ENCODE data around the gene POP7. TPM values are rescaled to one million over a fixed set of nuclear protein-coding genes. Genes with fewer than 3 reads are reported as not detected.

Gene POP7
- polyA plus RNA-seq, 4 donors: 31.9 to 44.8 (median 40.9) TPM

GRCh38 chr7:100676501-100677306 is 29.2 kb upstream of the POP7 start:
- Histone ChIP-seq H3K36me3 (ENCODE audit: control insufficient read depth in 3 of 3, insufficient read depth in 2 of 3, low read depth in 1 of 3, low read length in 3 of 3) (peaks cover 5 to 58% (median 10%) of the 10 kb centered on the region in 3 donors), H3K27me3 (ENCODE audit: control insufficient read depth in 3 of 3, insufficient read depth in 3 of 3, low read length in 3 of 3) (peaks cover 0 to 4% (median 0%) of the 10 kb centered on the region in 3 donors), H3K4me3 (ENCODE audit: low read depth in 1 of 3, low read length in 3 of 3) (peak overlapping the region in 2 of 3 donors; percentile 98 to 100), H3K9me3 (ENCODE audit: control insufficient read depth in 2 of 2, insufficient read depth in 1 of 2, low read depth in 1 of 2, low read length in 1 of 2) (no peaks in the 10 kb centered on the region), H3K27ac (ENCODE audit: low read depth in 1 of 3, low read length in 2 of 3) (peak overlapping the region in 2 of 3 donors; percentile 19 to 40), H3K4me1 (ENCODE audit: control insufficient read depth in 3 of 3, insufficient read depth in 2 of 3, low read depth in 1 of 3, low read length in 2 of 3) (peaks cover 0 to 40% (median 0%) of the 10 kb centered on the region in 3 donors)
- WGBS, 3 donors: 81 to 87% (median 83%) methylated on average over 21 to 23 of the region's 23 CpGs
- DNase-seq (peak in 1 of 2 donors; percentile 11), FAIRE-seq (no peak)

DNA sequence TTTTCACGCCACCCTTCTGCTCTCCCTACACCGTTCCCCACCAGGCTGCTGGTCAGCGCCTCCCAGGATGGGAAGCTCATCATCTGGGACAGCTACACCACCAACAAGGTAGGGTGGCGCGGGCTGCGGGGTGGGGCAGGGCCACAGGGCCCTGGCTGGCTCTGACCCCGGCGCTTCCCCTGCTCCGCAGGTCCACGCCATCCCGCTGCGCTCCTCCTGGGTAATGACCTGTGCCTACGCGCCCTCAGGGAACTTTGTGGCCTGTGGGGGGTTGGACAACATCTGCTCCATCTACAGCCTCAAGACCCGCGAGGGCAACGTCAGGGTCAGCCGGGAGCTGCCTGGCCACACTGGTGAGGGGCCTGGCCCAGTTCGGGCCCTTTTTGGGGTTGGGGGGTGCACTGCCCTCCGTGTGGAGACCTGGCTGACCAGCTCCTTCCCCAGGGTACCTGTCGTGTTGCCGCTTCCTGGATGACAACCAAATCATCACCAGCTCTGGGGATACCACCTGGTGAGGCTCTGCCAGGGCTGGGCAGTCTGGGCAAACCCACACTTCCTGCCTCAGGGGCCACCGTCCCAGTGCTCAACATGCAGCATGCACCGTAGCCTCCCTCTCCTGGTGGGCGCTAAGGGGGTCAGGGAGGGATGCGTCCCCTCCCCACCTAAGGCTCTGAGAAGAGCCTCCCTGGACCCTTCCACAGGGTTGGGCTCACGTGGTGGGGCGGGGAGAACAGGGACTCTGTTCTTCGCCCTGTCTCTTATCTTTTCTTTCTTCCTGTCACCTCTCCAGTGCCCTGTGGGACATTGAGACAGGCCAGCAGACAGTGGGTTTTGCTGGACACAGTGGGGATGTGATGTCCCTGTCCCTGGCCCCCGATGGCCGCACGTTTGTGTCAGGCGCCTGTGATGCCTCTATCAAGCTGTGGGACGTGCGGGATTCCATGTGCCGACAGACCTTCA is 28.3 kb upstream of the POP7 start:
- FAIRE-seq (no peak), DNase-seq (peak in 1 of 2 donors; percentile 32)
- Histone ChIP-seq H3K27ac (ENCODE audit: low read depth in 1 of 3, low read length in 2 of 3) (peak overlapping the region in 1 of 3 donors; percentile 53), H3K36me3 (ENCODE audit: control insufficient read depth in 3 of 3, insufficient read depth in 2 of 3, low read depth in 1 of 3, low read length in 3 of 3) (peaks cover 8 to 67% (median 10%) of the 10 kb centered on the region in 3 donors), H3K27me3 (ENCODE audit: control insufficient read depth in 3 of 3, insufficient read depth in 3 of 3, low read length in 3 of 3) (no peaks in the 10 kb centered on the region), H3K4me1 (ENCODE audit: control insufficient read depth in 3 of 3, insufficient read depth in 2 of 3, low read depth in 1 of 3, low read length in 2 of 3) (peaks cover 0 to 40% (median 0%) of the 10 kb centered on the region in 3 donors), H3K9me3 (ENCODE audit: control insufficient read depth in 2 of 2, insufficient read depth in 1 of 2, low read depth in 1 of 2, low read length in 1 of 2) (no peaks in the 10 kb centered on the region), H3K4me3 (ENCODE audit: low read depth in 1 of 3, low read length in 3 of 3) (no peak overlapping the region)
- WGBS, 3 donors: 87 to 90% (median 89%) methylated on average over 35 to 36 of the region's 36 CpGs

- H3K36me3 ChIP-seq (ENCODE audit: control insufficient read depth in 3 of 3, insufficient read depth in 2 of 3, low read depth in 1 of 3, low read length in 3 of 3): peaks cover 12 to 75% (median 14%) of the 10 kb centered on the region in 3 donors
- no peaks in the 10 kb centered on the region for H3K27me3 ChIP-seq (ENCODE audit: control insufficient read depth in 3 of 3, insufficient read depth in 3 of 3, low read length in 3 of 3)
- peak overlapping the region in 1 of 3 donors; percentile 53 for H3K27ac ChIP-seq (ENCODE audit: low read depth in 1 of 3, low read length in 2 of 3)
- no peak overlapping the region for H3K4me3 ChIP-seq (ENCODE audit: low read depth in 1 of 3, low read length in 3 of 3)
- no peak for FAIRE-seq
- DNase-seq: peak in 1 of 2 donors; percentile 18
- H3K4me1 ChIP-seq (ENCODE audit: control insufficient read depth in 3 of 3, insufficient read depth in 2 of 3, low read depth in 1 of 3, low read length in 2 of 3): peaks cover 0 to 40% (median 0%) of the 10 kb centered on the region in 3 donors
- 81 to 87% (median 87%) methylated on average over 35 of the region's 35 CpGs for WGBS, 3 donors
- no peaks in the 10 kb centered on the region for H3K9me3 ChIP-seq (ENCODE audit: control insufficient read depth in 2 of 2, insufficient read depth in 1 of 2, low read depth in 1 of 2, low read length in 1 of 2)
Observed at GRCh38 chr7:100678291-100678984, 27.5 kb upstream of the POP7 start.

GRCh38 chr7:100679129-100679926 is 26.6 kb upstream of the POP7 start:
- Histone ChIP-seq H3K27me3 (ENCODE audit: control insufficient read depth in 3 of 3, insufficient read depth in 3 of 3, low read length in 3 of 3) (no peaks in the 10 kb centered on the region), H3K4me1 (ENCODE audit: control insufficient read depth in 3 of 3, insufficient read depth in 2 of 3, low read depth in 1 of 3, low read length in 2 of 3) (peaks cover 0 to 40% (median 0%) of the 10 kb centered on the region in 3 donors), H3K36me3 (ENCODE audit: control insufficient read depth in 3 of 3, insufficient read depth in 2 of 3, low read depth in 1 of 3, low read length in 3 of 3) (peaks cover 17 to 84% (median 18%) of the 10 kb centered on the region in 3 donors), H3K27ac (ENCODE audit: low read depth in 1 of 3, low read length in 2 of 3) (peak overlapping the region in 1 of 3 donors; percentile 53), H3K4me3 (ENCODE audit: low read depth in 1 of 3, low read length in 3 of 3) (no peak overlapping the region), H3K9me3 (ENCODE audit: control insufficient read depth in 2 of 2, insufficient read depth in 1 of 2, low read depth in 1 of 2, low read length in 1 of 2) (no peaks in the 10 kb centered on the region)
- 71 to 74% (median 71%) methylated on average over 12 to 13 of the region's 13 CpGs for WGBS, 3 donors
- FAIRE-seq (no peak), DNase-seq (peak in 1 of 2 donors; percentile 59)

DNA sequence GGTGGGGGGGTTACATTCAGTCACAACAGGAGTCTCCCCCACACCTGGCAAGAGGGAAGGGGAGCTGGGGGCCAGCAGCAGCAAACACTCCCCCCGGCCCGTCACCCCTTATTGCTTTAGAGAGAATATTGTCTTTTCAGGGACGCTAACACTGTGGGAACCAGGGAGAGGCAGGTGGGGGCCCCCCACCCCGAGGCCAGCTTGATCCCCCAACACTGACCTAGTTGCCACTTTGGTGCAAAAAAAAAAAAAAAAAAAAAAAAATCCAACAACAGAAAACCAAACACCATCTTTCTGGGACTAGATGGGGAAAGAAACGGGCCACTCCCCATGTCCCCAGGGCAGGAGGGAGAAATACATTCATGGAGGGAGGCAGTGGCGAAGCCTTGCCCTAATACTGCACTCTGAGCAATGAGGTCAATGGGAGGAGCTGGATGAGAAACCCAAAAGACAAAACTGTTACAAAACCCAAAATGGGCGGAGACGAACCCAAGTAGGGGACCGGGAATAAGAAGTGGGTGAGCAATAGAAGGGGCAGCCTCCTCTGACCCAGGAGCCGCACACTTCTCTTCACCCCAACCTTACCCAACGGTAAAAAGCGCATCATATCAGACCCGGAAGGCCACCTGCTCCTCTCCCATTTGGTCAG is 25.9 kb upstream of the POP7 start:
- FAIRE-seq: no peak
- DNase-seq: peak in 1 of 2 donors; percentile 15
- no peak overlapping the region for H3K4me3 ChIP-seq (ENCODE audit: low read depth in 1 of 3, low read length in 3 of 3)
- H3K27ac ChIP-seq (ENCODE audit: low read depth in 1 of 3, low read length in 2 of 3): peak overlapping the region in 2 of 3 donors; percentile 33 to 53
- peaks cover 0 to 40% (median 0%) of the 10 kb centered on the region in 3 donors for H3K4me1 ChIP-seq (ENCODE audit: control insufficient read depth in 3 of 3, insufficient read depth in 2 of 3, low read depth in 1 of 3, low read length in 2 of 3)
- WGBS, 3 donors: 67 to 79% (median 74%) methylated on average over 13 of the region's 13 CpGs
- H3K9me3 ChIP-seq (ENCODE audit: control insufficient read depth in 2 of 2, insufficient read depth in 1 of 2, low read depth in 1 of 2, low read length in 1 of 2): no peaks in the 10 kb centered on the region
- H3K27me3 ChIP-seq (ENCODE audit: control insufficient read depth in 3 of 3, insufficient read depth in 3 of 3, low read length in 3 of 3): no peaks in the 10 kb centered on the region
- H3K36me3 ChIP-seq (ENCODE audit: control insufficient read depth in 3 of 3, insufficient read depth in 2 of 3, low read depth in 1 of 3, low read length in 3 of 3): peaks cover 18 to 88% (median 22%) of the 10 kb centered on the region in 3 donors

GRCh38 chr7:100680576-100681271 is 25.2 kb upstream of the POP7 start:
- 80 to 83% (median 80%) methylated on average over 18 of the region's 18 CpGs for WGBS, 3 donors
- peak overlapping the region in 1 of 3 donors; percentile 33 for H3K27ac ChIP-seq (ENCODE audit: low read depth in 1 of 3, low read length in 2 of 3)
- H3K36me3 ChIP-seq (ENCODE audit: control insufficient read depth in 3 of 3, insufficient read depth in 2 of 3, low read depth in 1 of 3, low read length in 3 of 3): peaks cover 20 to 95% (median 22%) of the 10 kb centered on the region in 3 donors

More at GRCh38 chr7:100680576-100681271, 25.2 kb upstream of the POP7 start:
- Histone ChIP-seq H3K4me1 (ENCODE audit: control insufficient read depth in 3 of 3, insufficient read depth in 2 of 3, low read depth in 1 of 3, low read length in 2 of 3) (peaks cover 0 to 40% (median 0%) of the 10 kb centered on the region in 3 donors), H3K27me3 (ENCODE audit: control insufficient read depth in 3 of 3, insufficient read depth in 3 of 3, low read length in 3 of 3) (no peaks in the 10 kb centered on the region), H3K9me3 (ENCODE audit: control insufficient read depth in 2 of 2, insufficient read depth in 1 of 2, low read depth in 1 of 2, low read length in 1 of 2) (no peaks in the 10 kb centered on the region), H3K4me3 (ENCODE audit: low read depth in 1 of 3, low read length in 3 of 3) (no peak overlapping the region)
- FAIRE-seq: no peak
- DNase-seq: no peak

Data from small intestine (tissue), 7 donors.